Renal pelvis (tissue), 4 donors: Measurements from ENCODE around the gene FBXL16. TPM values are rescaled to one million over a fixed set of nuclear protein-coding genes. Genes with fewer than 3 reads are reported as not detected.

Source experiments
- DNase-seq: peaks from one replicate; pipeline ENCODE4 v3.0.0-alpha.2; 2013
- polyA plus RNA-seq, 3 donors: library from polyadenylated mRNA; unstranded; fragments of 120-200 nt; gene quantifications; one replicate each; pipeline ENCODE4 v1.2.1, GENCODE V29; 2013; ENCODE audit not compliant: insufficient read length in 3 of 3

Gene FBXL16
- polyA plus RNA-seq, 3 donors: 1.1 to 2.8 (median 1.9) TPM

GRCh38 chr16:735982-736453 is 30.4 kb upstream of the FBXL16 start:
- no peak for DNase-seq

DNA sequence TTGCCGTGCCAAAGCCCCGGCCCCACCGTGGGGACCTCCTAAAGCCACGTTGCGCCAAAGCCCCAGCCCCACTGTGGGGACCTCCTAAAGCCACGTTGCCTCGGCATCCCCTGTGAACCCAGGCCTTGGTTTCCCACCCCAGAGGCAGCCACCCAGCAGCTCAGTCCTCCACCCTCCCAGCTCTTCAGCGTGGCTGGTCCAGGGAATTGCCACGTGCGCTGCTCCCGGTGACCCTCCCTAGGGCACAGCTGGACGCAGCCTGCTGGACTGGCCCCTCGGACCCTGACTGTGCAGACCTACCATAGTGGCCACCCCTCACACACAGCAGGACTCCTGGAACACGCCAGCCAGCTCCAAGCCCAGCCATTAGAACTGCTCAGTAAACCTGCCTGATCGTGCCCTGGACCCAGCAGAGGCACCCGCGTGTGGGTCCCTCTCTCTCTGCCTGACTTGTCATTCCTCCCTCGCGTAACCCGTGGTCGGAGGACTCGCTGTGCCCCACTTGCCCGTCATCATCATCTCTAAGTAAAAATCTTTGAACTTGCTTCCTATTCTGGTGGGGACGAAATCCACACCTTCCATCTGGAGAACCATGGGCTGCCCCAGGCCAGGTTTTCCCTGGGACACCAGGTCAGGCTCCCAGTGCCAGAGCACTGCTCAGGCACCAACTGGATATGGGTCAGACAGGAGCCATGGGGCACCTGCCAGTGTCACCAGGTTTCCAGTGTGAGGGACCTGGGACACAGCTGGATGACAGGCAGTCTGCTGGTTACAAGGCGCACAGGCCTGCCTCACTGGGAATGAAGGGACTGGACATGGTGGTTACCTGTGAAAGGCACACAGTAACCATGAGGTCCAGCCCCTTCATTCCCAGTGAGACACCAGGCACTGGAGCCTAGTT is 29.6 kb upstream of the FBXL16 start:
- no peak for DNase-seq

GRCh38 chr16:734208-734980 is 28.8 kb upstream of the FBXL16 start:
- DNase-seq: no peak

- no peak for DNase-seq
Observed at GRCh38 chr16:733382-734207, 28.0 kb upstream of the FBXL16 start.

GRCh38 chr16:732936-733335 is 27.3 kb upstream of the FBXL16 start:
- no peak for DNase-seq

DNA sequence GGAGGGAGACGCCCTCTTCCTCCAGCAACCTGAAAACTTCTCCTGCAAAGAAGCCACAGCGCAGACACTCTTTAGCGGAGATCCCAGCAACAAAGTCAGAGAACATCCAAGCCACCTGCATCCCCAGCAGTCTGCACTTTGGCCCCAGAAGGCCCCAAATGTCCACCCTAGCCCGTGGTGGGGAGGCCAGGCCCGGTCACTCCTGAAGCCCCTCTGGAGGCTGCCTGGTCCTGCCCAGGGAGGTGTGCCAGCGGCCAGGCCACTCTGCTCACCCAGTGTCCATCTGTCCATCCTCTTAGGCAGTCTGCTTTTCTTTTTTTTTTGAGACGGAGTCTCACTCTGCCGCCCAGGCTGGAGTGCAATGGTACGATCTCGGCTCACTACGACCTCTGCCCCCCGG is 26.7 kb upstream of the FBXL16 start:
- DNase-seq: no peak

GRCh38 chr16:730666-731509 is 25.3 kb upstream of the FBXL16 start:
- no peak for DNase-seq

DNA sequence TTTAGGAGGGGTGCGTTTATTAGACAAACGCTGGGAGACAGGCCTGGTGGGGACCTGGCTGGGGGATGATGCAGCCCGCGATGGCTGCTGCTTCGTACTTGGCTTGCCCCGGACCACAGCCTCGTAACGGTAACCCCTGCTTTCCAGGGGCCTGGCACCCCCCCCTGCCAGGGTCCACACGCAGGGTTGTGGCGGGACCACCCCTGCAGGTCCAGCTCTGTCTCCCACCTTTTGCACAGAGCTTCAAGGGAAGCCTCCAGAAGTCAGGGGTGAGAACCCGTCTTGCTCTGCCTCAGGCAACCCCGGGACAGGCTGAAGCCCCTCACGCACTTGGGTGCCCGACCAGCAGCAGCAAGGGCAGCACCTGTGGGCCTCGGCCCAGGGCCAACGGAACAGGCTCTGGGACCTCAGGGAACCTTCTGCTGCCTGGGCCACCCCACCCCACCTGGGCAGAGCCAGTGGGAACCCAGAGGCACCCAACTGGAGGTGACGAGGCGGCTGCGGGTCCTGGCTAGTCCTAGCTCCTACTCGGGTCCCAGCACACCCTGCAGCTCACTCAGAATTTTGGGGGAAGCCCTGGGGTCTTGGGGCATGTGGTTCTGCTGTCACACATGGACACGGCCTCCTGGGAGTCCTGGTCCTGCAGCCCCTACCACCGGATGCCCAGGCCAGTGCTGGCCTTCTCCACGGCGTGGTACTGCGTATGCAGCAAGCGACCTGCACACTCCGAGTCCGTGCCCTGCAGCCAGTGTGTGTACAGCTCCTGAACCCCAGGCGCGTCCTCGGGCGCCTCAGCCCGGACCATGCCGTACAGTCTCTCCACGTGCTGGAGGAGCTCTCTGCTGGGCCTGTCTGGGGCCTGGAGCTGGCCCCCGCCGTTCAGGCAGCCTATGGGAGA is 24.4 kb upstream of the FBXL16 start:
- no peak for DNase-seq

DNA sequence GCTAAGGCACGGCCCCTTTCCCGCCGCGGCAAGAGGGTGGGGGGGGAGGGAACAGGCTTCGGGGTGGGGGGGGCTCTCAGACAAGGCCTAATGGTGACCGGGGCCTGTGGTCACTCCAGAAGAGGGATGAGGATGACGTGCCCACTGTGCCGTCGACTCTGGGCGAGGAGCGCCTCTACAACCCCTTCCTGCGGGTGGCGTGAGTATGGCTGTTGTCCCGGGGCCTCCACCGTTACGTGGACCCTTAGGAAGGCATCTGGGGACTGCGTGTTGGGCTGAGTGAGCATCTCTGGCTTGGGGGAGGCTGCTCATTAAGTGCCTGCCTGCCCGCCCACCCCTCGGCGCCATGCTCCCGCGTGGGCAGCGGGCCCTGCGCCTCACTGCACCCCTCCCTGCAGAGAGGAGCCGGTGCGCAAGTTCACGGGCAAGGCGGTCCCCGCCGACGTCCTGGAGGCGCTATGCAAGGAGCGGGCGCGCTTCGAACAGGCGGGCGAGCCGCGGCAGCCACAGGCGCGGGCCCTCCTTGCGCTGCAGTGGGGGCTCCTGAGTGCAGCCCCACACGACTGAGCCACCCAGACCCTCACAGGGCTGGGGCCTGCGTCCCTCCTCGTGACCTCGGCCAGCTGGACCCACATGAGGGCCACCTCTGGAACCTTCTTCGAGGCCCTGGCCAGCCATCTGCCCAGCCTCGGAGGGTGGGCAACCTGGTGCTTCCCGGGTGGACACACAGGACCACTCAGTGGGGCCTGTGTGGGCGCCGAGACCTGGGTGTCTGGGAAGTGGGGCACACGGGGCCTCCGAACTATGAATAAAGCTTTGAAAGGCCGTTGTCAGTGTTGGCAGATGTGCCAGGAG is 23.5 kb upstream of the FBXL16 start:
- DNase-seq: no peak

DNA sequence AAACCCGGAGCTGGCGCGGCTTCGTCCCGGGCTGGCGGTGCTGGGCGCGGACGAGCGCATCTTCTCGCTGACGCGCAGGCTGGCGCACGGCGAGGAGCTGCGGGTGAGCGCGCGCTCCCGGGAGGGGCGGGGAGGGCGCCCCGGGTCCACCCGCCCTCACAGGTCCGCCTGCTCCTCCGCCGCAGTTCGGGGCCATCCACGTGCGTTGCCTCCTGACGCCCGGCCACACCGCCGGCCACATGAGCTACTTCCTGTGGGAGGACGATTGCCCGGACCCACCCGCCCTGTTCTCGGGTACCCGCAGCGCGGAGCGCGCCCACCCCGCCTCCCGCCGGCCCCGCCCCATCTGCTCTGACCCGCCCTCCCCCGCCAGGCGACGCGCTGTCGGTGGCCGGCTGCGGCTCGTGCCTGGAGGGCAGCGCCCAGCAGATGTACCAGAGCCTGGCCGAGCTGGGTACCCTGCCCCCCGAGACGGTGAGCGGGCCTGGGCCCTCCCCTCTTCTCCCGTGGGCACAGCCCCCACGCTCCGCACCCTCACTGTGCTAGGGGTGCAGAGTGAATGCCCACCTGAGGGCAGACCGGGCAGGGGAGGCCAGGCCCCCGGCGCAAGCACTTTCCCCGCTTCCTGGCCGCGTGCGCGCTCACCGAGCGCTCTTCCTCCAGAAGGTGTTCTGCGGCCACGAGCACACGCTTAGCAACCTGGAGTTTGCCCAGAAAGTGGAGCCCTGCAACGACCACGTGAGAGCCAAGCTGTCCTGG is 22.7 kb upstream of the FBXL16 start:
- DNase-seq: no peak

DNA sequence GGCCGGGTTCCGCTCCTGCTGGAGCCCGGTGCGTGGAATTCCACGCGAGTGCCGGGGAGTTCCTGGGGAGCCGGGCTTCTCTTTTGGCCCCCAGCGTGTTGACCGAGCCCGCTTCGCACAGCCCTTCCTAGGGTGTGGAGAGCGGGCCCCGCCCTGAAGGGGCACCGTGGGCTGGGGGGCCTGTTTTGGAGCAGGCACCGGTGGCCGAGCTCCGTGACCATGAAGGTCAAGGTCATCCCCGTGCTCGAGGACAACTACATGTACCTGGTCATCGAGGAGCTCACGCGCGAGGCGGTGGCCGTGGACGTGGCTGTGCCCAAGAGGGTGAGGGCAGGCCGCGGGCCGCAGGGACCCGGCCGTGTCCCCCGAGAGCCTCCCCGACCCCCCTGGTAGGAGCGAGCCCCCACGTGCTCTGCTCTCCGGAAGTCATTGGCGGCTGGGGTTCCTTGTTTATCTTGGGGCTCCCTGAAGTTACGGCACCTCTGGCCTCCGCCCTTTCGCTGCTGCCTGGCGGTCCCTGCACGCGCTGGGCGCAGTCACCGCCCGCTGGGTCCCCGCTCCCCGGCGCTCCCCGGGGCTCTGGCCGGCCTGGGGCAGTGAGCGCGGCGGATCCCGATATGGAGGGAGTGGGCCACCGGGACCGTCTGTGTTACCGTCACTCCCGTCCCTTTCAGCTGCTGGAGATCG is 21.8 kb upstream of the FBXL16 start:
- DNase-seq: no peak

- DNase-seq: no peak
Observed at GRCh38 chr16:726438-727290, 21.1 kb upstream of the FBXL16 start, which contains the start of the genes CCDC78 and HAGHL. Gene CCDC78 (minus strand): TSS chr16:726443. CDS start chr16:726367, 76 bp downstream. Gene HAGHL (plus strand): TSS chr16:727106. CDS start chr16:727510, 404 bp downstream.

DNA sequence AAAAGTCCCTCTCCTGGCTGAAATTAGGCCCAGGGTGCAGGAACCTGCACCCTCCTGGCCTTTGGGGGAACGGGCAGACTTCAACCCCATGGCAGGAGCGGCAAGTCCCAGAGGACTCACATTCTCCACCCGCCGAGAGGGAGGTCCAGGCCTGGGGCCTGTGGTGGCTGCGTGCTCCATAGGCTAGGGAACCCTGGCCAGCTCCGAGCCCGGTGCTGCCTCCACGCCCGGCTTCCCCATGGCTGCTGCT is 20.5 kb upstream of the FBXL16 start:
- no peak for DNase-seq

DNA sequence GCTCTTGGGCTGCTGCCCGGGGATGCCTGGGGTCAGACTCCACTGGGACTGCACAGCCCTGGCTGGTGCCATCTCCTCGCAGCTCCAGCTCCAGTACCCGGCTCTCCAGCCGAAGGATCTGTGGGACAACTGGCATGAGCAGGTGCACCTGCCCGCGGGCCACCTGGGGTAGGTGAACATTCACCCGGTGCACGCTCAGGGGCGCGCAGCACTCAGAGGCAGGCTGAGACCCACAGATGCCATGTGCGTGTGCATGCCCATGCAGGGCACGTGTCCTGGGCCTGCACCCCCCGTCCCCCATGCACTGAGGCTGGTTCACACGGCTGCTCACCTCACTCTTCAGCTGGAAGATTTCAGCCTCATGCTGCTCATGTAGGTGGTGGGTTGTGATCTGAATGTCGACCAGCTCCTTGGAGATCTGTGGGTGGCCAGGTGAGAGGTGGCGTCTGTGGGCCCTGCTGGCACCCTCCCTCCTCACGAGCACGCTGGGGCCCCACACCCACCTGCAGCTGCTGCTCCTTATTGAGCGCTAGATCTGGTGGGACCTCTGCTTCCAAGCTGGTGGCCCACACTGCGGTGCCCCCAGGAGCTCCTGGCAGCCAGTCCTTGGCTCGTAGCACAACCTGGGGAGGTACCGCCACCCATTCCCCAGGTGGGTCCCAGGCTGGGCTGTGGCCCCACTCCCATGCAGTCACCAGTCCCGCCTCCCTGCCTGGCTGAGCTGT is 20.0 kb upstream of the FBXL16 start:
- no peak for DNase-seq

GRCh38 chr16:725041-725376 is 19.4 kb upstream of the FBXL16 start:
- DNase-seq: no peak
